ENCODE results near the gene DDX27.
A peak's percentile ranks its signal among the peaks of the same experiment; 100 is the strongest.

DDX27 gene

DNA sequence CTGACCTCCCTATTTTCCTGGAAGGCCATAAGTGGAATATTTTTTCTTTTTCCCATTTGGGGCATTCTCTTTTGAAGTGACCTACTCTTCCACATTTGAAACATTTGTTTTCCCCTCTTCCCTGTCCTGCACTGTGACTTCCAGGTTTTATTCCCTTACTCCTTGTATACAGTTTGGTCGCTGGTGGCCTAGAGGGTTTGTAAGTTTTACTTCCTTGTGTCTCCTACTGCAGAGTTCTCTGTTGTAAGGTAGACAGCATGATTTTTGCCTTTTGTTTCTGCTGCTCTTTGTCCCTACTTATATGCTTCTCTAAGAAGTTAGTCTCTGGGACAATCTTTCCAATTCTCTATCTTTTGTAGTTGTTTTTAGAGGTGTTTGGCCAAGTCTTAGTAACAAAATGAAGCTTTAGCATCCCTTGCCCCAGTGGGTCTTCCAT is 66.0 kb downstream of the DDX27 start:
- H3K4me3 ChIP-seq (ENCODE audit: low read depth, low read length), result no peak overlapping the region
- no peak for DNase-seq (ENCODE audit: low read depth)
- no peak for TF ChIP-seq CTCF (conservative IDR thresholded peaks at IDR 0.05; ENCODE audit: low read depth, low read length)

GRCh38 chr20:49285813-49286494 is 66.7 kb downstream of the DDX27 start:
- no peak overlapping the region for H3K4me3 ChIP-seq (ENCODE audit: low read depth, low read length)
- no peak for DNase-seq (ENCODE audit: low read depth)
- no peak for TF ChIP-seq CTCF (conservative IDR thresholded peaks at IDR 0.05; ENCODE audit: low read depth, low read length)

DNA sequence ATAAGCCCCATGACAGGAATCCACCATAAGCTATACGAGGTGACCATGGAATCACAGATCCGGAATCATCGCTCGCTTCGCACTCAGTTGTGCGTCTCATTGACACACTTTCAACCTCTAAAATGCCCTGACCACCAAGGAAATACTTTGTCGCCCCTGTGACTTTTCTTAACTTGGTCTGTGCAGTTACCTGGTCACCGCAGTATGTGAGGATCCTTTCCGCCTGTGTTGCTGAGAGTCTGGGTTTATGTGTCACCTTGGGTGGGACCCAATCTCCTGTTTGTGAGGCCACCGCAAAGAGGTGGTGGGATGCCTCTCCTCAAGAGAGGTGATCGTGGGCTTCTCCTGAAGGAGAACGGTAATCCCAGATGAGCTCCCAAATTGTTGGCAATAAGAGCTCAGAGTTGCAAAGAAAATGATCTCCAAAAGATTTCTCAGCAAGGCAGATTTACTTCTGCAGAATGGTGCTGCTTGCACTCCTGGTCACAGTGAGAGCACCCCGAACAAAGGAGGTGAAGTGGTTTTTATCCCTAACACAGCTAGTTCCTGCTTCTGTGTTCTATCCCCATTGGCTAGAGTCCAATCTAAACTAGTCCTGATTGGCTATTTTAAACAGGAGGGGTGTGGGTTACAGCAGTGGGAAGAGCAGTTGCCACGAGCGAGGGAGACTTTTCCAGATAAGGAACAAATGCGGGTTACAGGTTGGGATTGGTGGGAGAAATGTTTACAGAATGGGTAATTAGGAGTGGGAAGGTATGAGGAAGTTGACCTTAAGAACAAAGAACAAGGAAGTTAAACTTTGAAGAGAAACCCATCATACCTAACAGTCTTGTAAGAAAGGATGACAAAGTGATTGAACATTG is 67.7 kb downstream of the DDX27 start:
- H3K4me3 ChIP-seq (ENCODE audit: low read depth, low read length), result no peak overlapping the region

GRCh38 chr20:49287555-49288249 is 68.5 kb downstream of the DDX27 start:
- H3K4me3 ChIP-seq (ENCODE audit: low read depth, low read length), result no peak overlapping the region
- peak; percentile 88 for DNase-seq (ENCODE audit: low read depth)

More for the DNA sequence above, 67.7 kb downstream of the DDX27 start:
- no peak for DNase-seq (ENCODE audit: low read depth)
- no peak for TF ChIP-seq CTCF (conservative IDR thresholded peaks at IDR 0.05; ENCODE audit: low read depth, low read length)

GRCh38 chr20:49288250-49288751 is 69.1 kb downstream of the DDX27 start:
- TF ChIP-seq CTCF (conservative IDR thresholded peaks at IDR 0.05; ENCODE audit: low read depth, low read length), result no peak

More at GRCh38 chr20:49287555-49288249, 68.5 kb downstream of the DDX27 start:
- no peak for TF ChIP-seq CTCF (conservative IDR thresholded peaks at IDR 0.05; ENCODE audit: low read depth, low read length)

DNA sequence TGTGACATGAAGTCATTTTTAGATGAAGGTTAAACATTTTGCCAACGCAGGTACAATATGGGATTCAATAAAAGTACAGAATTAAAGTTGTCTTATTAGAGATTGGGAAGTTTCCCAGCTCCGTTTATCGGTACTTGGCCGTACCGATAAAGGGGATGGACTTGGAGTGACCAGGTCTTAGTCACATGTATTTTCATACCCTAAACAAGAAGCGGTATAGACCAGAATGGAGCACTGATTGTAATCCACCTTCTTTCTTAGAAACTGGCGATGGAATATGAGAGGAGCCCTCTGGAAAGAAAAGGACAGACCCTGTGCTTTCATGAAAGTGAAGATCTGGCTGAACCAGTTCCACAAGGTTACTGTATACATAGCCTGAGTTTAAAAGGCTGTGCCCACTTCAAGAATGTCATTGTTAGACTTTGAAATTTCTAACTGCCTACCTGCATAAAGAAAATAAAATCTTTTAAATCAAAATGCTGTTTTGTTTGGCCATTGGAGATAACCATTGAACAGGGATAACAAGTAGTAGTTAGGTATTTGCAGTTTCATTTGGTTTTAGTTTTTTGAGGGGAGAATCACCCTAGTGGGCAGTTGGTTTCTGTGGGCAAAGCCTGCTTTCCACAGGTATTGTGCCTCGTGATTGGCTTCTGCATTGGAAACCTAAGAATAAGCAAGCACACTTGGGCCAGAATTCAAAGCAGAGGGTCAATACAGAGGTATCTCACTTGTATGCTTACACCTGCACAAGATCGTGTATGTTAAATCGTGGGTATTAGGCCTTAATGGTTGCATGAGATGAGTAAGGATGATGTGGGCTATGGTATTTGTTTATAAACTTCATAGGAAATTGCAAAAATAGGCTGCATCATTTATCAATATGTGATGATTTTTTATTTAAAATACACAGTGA is 69.8 kb downstream of the DDX27 start:
- no peak overlapping the region for H3K4me3 ChIP-seq (ENCODE audit: low read depth, low read length)
- TF ChIP-seq CTCF (conservative IDR thresholded peaks at IDR 0.05; ENCODE audit: low read depth, low read length), result no peak
- no peak for DNase-seq (ENCODE audit: low read depth)

More at GRCh38 chr20:49288250-49288751, 69.1 kb downstream of the DDX27 start:
- no peak for DNase-seq (ENCODE audit: low read depth)
- no peak overlapping the region for H3K4me3 ChIP-seq (ENCODE audit: low read depth, low read length)
